ENCODE measurements around the gene WNT7B.

GRCh38 chr22:46021577-46021976 is 44.6 kb upstream of the WNT7B start:
- TF ChIP-seq GATA1 (IDR thresholded peaks at IDR 0.05; ENCODE audit: low read depth, low read length) = no peak
- TF ChIP-seq POLR2A (IDR thresholded peaks at IDR 0.05; ENCODE audit: low read length) = no peak
